Measurements from ENCODE around the gene ARHGEF28. TPM values are rescaled to one million over a fixed set of nuclear protein-coding genes. Genes with fewer than 3 reads are reported as not detected.

ARHGEF28 gene
- total RNA-seq, 2 experiments from 2014 or later: not detected

- CTCF ChIA-PET: no interaction called here
- POLR2A ChIA-PET: no interaction called here
Observed at GRCh38 chr5:73828465-73828864, 202.5 kb downstream of the ARHGEF28 start.

- POLR2A ChIA-PET: no interaction called here
- CTCF ChIA-PET: no interaction called here
Observed at GRCh38 chr5:73830646-73831045, 204.7 kb downstream of the ARHGEF28 start.

- CTCF ChIA-PET: no interaction called here
- POLR2A ChIA-PET: no interaction called here
Observed at GRCh38 chr5:73831066-73831465, 205.1 kb downstream of the ARHGEF28 start.

- ChIA-PET POLR2A (no interaction called here), CTCF (interaction anchor here (0.6 kb wide), 1 partner anchor 312 kb away, joined by 3 read pairs; no protein-coding TSS in a partner anchor)
Observed at GRCh38 chr5:73834693-73835092, 208.7 kb downstream of the ARHGEF28 start.

- ChIA-PET POLR2A (no interaction called here), CTCF (no interaction called here)
Observed at GRCh38 chr5:73835726-73836125, 209.7 kb downstream of the ARHGEF28 start.

- ChIA-PET POLR2A (no interaction called here), CTCF (no interaction called here)
Observed at GRCh38 chr5:73836607-73837006, 210.6 kb downstream of the ARHGEF28 start.

GRCh38 chr5:73838901-73839300 lies 212.9 kb downstream of the ARHGEF28 start:
- CTCF ChIA-PET: no interaction called here
- POLR2A ChIA-PET: no interaction called here

- POLR2A ChIA-PET: no interaction called here
- CTCF ChIA-PET: no interaction called here
Observed at GRCh38 chr5:73841641-73842040, 215.6 kb downstream of the ARHGEF28 start.

GRCh38 chr5:73844165-73844564 lies 218.2 kb downstream of the ARHGEF28 start:
- ChIA-PET CTCF (no interaction called here), POLR2A (no interaction called here)

DNA sequence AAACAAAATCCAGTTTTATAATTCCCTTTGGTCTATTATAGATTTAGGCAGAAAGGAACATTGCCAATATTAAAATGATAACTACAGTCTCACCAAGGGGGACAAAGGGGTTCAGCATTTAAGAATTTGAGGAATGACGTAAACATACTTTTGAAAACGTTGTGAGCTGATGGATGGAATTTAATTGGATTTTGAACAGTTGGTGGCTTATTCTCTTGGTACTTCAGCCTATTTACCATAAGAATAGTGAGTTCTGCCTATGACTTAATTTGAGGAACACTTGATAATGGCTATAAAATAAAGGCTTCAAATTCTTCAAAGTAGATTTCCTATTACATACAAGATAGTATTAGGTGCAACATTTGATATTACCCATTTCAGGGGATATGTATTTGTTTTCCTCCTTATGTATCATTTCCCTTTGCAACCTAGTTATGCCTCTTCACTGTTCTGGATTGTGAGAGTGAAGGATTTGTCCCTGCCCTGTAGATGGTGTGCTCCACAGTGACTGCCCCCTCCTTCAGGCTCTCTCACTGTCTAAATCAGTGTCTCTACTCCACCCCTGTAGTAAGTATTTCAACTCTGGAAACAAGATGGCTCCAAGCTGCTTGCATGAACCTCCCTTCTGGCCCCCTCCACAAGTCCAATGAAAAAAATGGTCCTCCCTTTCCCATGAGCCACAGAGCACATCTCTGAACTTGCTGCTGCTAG lies 225.6 kb downstream of the ARHGEF28 start:
- POLR2A ChIA-PET: no interaction called here
- CTCF ChIA-PET: no interaction called here

DNA sequence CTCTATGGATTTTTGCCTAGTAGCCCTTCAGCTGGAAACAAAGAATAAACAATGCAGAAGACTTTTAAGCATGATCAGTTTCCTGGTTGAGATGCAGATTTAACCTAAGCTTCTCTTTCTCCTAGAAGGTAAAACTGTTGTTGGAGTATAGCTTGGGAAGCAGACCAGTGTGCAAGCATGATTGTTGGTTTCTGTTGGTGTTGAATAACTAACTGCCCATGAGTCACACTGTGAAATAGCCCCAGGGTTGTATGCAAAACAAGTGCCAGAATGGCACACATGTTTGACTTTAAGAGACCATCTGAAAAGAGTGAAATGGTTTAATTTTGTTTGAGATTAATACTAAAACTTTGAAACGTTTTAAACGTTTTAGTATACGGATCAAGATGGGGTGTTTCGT lies 227.1 kb downstream of the ARHGEF28 start:
- POLR2A ChIA-PET: no interaction called here
- CTCF ChIA-PET: no interaction called here

- ChIA-PET CTCF (no interaction called here), POLR2A (no interaction called here)
Observed at GRCh38 chr5:73856997-73857396, 231.0 kb downstream of the ARHGEF28 start.

DNA sequence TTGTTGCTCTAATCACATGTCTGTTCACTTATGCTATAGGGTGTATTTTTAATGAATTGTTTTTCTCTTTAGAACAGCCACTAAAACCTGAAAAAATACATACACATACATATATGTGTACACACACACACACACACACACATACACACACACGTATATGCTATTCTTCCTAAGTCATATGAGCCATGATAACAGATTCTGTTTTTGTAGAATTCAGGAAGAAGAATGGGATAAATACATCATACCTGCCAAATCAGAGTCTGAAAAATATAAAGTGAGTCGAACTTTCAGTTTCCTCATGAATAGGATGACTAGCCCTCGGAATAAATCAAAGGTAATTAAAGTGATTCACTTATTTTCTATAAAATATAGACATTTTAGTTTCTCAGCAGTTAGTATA lies 231.4 kb downstream of the ARHGEF28 start:
- CTCF ChIA-PET: no interaction called here
- POLR2A ChIA-PET: no interaction called here

DNA sequence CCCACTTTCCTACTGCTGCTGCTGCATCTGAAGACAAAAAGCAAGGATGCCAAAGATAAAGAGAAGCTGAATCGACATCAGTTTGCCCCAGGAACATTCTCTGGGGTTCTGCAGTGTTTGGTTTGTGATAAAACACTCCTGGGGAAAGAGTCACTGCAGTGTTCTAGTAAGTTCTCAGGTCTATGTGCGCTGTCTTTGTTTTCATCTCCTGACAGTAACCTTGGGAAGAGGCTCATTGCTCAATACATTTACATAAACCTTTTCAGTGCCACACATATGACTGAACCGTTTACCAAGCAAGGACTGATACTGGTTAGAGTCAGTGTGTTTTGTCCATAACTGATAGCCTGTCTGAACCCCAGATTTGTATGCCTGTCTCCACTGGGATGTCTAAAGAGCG lies 232.1 kb downstream of the ARHGEF28 start:
- CTCF ChIA-PET: no interaction called here
- POLR2A ChIA-PET: no interaction called here

DNA sequence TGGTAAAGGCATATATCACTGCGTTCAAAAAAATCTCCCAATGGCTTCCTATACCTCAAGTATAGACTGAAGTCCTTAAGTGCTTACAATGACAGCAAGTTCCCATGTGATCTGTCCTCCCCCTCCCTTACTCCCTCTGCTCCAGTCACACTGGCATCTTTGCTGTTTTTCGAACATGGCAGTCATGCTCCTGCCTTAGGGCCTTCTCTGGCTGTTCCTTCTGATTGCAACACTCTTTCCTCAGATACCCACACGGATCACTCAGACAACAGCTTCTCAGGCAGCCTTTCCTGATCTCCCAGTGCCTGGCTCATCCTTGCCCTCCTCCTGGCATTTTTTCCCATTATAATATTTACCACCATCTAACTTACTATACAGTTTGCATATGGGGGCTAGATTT lies 232.8 kb downstream of the ARHGEF28 start:
- ChIA-PET POLR2A (no interaction called here), CTCF (no interaction called here)

DNA sequence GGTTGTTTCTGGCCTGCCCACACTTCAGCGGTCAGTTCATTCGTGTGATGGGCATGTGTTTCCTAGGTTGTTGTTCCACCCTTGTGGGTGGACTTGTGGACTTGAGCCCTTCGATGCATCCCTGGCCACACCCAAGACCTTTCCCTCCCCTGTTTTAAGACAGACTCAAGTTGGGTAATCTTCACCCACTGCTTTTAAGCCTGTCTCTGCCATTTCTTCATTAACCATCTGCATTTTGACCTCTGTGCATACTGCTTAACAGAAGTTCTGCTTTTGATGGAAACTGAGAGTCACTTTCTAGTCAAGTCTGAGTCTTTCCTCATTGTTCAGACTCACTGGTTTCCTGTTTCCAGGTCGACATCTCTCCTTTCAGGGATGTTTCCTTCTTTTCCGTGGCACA lies 233.7 kb downstream of the ARHGEF28 start:
- ChIA-PET POLR2A (no interaction called here), CTCF (no interaction called here)

DNA sequence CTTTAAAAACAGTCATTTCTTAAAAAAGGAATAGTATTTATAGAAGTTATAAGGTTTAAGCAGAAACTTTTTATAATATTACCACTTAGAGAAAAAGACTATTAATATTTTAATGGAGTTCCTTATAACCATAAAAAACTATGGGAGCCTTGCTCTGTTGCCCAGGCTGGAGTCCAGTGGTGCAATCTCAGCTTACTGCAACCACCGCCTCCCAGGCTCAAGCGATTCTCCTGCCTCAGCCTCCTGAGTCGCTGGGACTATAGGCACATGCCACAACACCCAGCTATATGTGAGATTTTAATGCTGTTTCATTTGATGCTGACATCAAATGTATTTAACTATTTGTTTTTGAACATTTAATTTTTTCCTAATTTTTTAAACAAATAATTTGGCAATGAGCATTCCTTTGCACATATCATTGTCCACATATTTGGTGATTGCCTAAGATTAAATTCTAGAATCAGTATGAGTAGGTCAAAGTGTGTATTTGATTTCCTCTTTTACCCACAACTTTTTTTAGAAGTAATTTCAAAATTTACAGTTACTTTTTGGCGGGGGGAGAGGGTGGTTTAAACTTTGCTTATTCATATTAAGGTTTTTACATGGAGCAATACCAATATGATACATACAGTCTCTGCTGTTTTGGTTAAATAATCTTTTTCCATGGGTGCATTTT lies 235.5 kb downstream of the ARHGEF28 start:
- CTCF ChIA-PET: interaction anchor here (0.5 kb wide), 1 partner anchor 16 kb away, joined by 6 read pairs; no protein-coding TSS in a partner anchor
- POLR2A ChIA-PET: no interaction called here

DNA sequence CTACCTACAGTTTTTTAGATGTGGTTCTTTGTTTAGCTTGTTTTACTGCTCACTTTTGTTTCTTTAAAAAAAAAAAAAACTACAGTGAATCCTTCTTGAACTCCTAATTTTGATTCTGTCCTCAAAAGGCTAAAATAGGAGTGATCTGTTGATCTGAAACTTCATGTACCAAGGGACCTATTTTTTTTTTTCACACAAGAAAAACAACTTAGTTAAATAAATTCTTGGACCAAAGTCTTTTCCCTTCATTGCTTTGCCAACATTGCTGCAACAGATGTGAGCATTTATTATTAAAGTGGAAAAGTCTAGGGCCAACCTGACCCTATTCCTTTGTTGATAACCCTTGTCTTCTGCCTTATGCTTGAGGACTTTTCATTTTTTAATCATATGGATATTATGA lies 236.8 kb downstream of the ARHGEF28 start:
- ChIA-PET POLR2A (no interaction called here), CTCF (no interaction called here)

DNA sequence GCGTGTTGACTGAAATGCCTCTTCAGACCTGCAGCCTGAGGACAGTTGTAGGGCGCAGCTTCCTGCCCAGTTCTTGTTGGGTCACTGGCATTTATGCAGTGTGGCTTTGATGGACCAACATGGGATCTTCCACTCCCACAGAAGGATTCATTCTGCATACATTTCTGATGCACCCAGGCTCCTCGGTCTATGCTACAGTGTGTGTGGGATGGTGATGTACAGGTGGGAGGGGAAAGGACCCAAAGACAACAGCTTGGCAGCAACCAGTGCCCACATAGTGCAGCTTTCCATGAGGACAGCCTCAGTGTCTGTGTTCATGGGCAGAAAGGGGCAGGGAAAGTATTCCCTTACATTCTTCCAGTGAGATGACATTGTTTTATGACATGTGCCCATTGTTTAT lies 237.9 kb downstream of the ARHGEF28 start:
- ChIA-PET CTCF (no interaction called here), POLR2A (no interaction called here)

DNA sequence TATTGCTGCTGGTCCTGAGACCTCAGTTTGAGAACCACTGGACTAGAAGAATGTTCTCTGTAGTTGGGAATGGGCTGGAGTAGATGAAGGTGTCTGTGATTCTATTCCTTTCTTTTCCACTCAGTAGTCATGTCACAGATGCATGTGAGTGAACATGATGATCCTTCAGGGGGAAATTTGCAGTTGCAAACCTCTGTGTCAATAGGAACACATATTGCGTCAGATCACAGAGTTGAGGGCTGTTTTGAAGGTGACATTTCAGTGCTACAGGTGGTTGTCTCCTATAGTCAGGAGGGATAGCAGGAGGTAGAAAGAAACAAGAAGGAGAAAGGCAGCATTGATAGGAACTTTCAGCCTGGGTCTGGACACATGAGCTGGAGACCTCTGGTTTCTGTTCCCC lies 239.3 kb downstream of the ARHGEF28 start:
- CTCF ChIA-PET: no interaction called here
- POLR2A ChIA-PET: no interaction called here

DNA sequence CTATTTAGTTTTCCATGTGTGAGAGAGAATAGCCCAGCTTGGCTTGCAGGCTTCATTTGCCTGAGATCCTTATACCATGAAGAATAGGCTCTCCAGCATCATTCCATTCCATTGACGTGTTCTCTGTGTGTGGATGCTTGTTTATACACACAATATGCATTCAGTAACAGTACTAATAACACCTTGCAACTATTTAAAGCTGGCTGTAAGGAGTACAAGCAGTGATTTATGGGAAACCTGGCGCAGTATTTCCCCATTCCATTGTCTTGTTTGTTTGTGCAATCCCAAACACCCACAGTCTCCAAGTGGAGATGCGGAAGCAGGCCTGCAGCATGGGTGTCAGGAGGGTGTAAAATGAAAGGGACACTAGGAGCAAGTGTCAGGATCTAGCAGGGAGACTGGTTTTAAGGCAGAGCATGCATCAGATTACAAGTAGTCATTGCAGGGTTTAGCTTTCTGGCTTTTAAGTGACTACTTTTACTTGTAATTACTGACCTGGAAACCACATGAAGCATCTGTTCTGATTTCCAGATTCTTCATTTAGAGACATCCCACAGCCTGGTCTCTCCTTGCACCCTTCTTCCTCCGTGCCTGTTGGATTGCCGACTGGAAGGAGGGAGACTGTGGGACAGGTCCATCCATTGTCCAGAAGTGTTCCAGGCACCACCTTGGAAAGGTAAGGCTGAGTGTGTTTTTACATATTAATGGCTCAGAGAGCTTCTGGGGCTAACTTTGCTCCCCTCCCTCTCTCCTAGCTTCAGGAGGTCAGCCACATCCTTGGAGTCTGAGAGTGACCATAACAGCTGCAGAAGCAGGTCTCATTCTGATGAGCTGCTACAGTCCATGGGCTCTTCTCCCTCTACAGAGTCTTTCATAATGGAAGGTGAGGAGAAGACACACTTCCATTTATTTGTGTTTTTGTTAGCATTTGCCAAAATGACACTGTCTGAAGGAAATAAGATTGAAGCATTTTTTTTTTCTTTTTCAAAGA lies 241.6 kb downstream of the ARHGEF28 start:
- ChIA-PET CTCF (no interaction called here), POLR2A (no interaction called here)
